ENCODE results near the gene ARSJ.

ARSJ gene

DNA sequence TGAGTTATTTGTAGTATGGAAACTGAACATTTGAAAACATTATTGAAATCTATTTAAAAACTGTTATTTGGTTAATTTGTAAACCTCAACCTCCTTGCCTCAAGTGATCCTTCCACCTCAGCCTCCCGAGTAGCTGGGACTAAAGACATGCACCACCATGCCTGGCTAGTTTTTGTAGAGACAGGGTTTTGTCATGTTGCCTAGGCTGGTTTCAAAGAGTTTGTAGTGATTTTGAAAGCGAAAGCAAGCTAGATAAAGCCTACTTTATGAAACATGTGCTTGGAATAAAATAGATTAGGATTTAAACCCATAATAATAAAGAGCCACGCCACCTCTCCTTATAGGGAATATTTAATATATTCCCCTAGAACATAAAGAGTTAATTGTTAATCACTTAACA, 23.5 kb downstream of the ARSJ start:
- ChIA-PET CTCF (interaction anchor here (0.6 to 0.9 kb wide), 3 partner anchors 17 to 561 kb away, joined by 3 to 6 read pairs (median 3); no protein-coding TSS in a partner anchor), POLR2A (no interaction called here)
- TF ChIP-seq L3MBTL2 (conservative IDR thresholded peaks at IDR 0.05) = no peak
- no peak for TF ChIP-seq LEF1 (IDR thresholded peaks at IDR 0.05; ENCODE audit: borderline replicate concordance)
- TF ChIP-seq FOXK2 (IDR thresholded peaks at IDR 0.05) = no peak
- no peak for DNase-seq (ENCODE audit: extremely low spot score)

DNA sequence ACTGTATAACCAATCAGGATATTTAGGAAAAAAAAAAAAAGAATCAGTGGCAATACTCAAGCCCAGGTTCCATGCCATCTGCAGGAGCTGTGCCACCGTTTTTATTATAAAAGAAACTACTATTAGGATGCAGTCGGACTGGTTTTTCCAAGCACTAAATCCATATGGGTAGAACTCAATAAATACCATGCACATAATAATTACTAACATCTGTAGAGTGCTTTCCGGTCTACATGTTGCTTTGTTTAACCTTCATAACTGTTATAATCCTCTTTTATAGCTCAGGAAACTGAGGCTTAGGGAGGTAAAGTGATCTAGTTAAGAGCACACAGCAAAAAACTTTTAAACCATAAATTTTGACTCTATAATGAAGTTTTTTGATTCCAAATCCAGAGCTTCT, 24.0 kb downstream of the ARSJ start:
- ChIA-PET CTCF (interaction anchor here (0.6 to 0.9 kb wide), 3 partner anchors 17 to 561 kb away, joined by 3 to 6 read pairs (median 3); no protein-coding TSS in a partner anchor), POLR2A (no interaction called here)
- no peak for DNase-seq (ENCODE audit: extremely low spot score)
- TF ChIP-seq SUZ12 (IDR thresholded peaks at IDR 0.05) = no peak
- TF ChIP-seq, protein P1, sequence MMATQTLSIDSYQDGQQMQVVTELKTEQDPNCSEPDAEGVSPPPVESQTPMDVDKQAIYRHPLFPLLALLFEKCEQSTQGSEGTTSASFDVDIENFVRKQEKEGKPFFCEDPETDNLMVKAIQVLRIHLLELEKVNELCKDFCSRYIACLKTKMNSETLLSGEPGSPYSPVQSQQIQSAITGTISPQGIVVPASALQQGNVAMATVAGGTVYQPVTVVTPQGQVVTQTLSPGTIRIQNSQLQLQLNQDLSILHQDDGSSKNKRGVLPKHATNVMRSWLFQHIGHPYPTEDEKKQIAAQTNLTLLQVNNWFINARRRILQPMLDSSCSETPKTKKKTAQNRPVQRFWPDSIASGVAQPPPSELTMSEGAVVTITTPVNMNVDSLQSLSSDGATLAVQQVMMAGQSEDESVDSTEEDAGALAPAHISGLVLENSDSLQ (IDR thresholded peaks at IDR 0.05) = no peak
- TF ChIP-seq NFRKB (IDR thresholded peaks at IDR 0.05) = no peak
- TF ChIP-seq TARDBP (IDR thresholded peaks at IDR 0.05) = no peak
- no peak for TF ChIP-seq CTBP1 (IDR thresholded peaks at IDR 0.05; ENCODE audit: borderline replicate concordance)
- no peak for TF ChIP-seq FOXK2 (IDR thresholded peaks at IDR 0.05)
- no peak for TF ChIP-seq FOXA1 (IDR thresholded peaks at IDR 0.05)
- TF ChIP-seq ELF4 (IDR thresholded peaks at IDR 0.05) = no peak

DNA sequence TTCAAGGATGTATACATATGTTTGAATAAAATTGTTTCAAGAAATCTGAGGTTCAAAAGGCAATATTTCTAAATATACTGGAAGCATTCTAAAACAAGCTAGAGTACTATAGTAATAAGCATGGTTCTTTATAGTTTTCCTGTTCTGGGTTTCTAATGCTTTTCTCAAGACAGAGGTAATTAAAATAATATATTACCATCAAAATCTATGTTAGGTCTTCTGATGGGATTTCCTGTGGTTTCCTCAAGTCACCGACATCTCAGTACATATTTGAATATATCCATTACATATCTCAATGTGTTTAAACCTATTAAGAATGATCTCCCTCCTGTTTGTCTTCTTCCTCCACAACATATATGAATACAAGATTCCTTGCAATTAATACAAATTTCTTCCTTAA, 25.6 kb downstream of the ARSJ start:
- TF ChIP-seq ARNT (IDR thresholded peaks at IDR 0.05) (no peak), BHLHE40 (IDR thresholded peaks at IDR 0.05; ENCODE audit: borderline replicate concordance) (no peak), L3MBTL2 (conservative IDR thresholded peaks at IDR 0.05) (no peak), TARDBP (IDR thresholded peaks at IDR 0.05) (no peak), FOXK2 (IDR thresholded peaks at IDR 0.05) (no peak)
- TF ChIP-seq, protein P1 (IDR thresholded peaks at IDR 0.05) = no peak
- POLR2A ChIA-PET = no interaction called here
- CTCF ChIA-PET = interaction anchor here (0.6 kb wide), 1 partner anchor 431 kb away, joined by 3 read pairs; no protein-coding TSS in a partner anchor
- DNase-seq (ENCODE audit: extremely low spot score) = no peak

GRCh38 chr4:113952452-113953029, 26.9 kb downstream of the ARSJ start:
- DNase-seq (ENCODE audit: extremely low spot score) = peak; percentile 59

DNA sequence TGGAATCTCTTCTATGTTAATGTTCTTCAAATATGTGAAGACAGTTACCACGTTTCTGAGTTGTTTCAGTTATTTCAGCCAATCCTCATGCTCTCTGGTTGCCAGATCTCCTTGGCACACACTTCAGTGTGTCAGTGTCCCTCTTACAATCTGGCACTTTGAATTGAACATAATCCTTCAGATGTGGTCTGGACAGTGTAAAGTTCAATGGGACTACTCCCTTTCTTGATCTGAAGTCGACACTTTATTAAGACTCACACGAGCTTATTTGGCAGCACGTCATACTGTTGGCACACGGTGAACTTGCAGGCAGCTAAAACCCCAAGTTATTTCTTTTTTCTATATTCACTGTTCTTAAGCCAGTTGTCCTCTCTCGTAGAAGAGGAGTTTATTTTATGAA, 28.2 kb downstream of the ARSJ start:
- ChIA-PET CTCF (no interaction called here), POLR2A (no interaction called here)
- DNase-seq (ENCODE audit: extremely low spot score) = no peak
- no peak for TF ChIP-seq FOXK2 (IDR thresholded peaks at IDR 0.05)
- TF ChIP-seq L3MBTL2 (conservative IDR thresholded peaks at IDR 0.05) = no peak
- TF ChIP-seq ARNT (IDR thresholded peaks at IDR 0.05) = no peak
- TF ChIP-seq FOXA1 (IDR thresholded peaks at IDR 0.05) = no peak
- no peak for TF ChIP-seq ZNF384 (IDR thresholded peaks at IDR 0.05)
- no peak for TF ChIP-seq BHLHE40 (IDR thresholded peaks at IDR 0.05; ENCODE audit: borderline replicate concordance)
- TF ChIP-seq, protein P1 (IDR thresholded peaks at IDR 0.05) = no peak
- no peak for TF ChIP-seq FOXM1 (IDR thresholded peaks at IDR 0.05; ENCODE audit: borderline replicate concordance)
- TF ChIP-seq LEF1 (IDR thresholded peaks at IDR 0.05; ENCODE audit: borderline replicate concordance) = no peak
- TF ChIP-seq NFRKB (IDR thresholded peaks at IDR 0.05) = no peak
- TF ChIP-seq SP1 (IDR thresholded peaks at IDR 0.05) = no peak
- TF ChIP-seq TARDBP (IDR thresholded peaks at IDR 0.05) = no peak
- TF ChIP-seq ELF4 (IDR thresholded peaks at IDR 0.05) = no peak

More at GRCh38 chr4:113952452-113953029, 26.9 kb downstream of the ARSJ start:
- CTCF ChIA-PET = interaction anchor here (0.7 to 0.9 kb wide), 3 partner anchors 9 to 119 kb away, joined by 3 to 4 read pairs (median 3); no protein-coding TSS in a partner anchor
- POLR2A ChIA-PET = no interaction called here
- TF ChIP-seq LEF1 (IDR thresholded peaks at IDR 0.05; ENCODE audit: borderline replicate concordance) (no peak), ZNF384 (IDR thresholded peaks at IDR 0.05) (no peak), TARDBP (IDR thresholded peaks at IDR 0.05) (no peak), SP1 (IDR thresholded peaks at IDR 0.05) (no peak), FOXM1 (IDR thresholded peaks at IDR 0.05; ENCODE audit: borderline replicate concordance) (no peak), SUZ12 (IDR thresholded peaks at IDR 0.05) (no peak), ELF4 (IDR thresholded peaks at IDR 0.05) (no peak), CTBP1 (IDR thresholded peaks at IDR 0.05; ENCODE audit: borderline replicate concordance) (no peak), FOXA1 (IDR thresholded peaks at IDR 0.05) (no peak), NFRKB (IDR thresholded peaks at IDR 0.05) (no peak), L3MBTL2 (conservative IDR thresholded peaks at IDR 0.05) (no peak)

GRCh38 chr4:113950207-113950606, 29.2 kb downstream of the ARSJ start:
- POLR2A ChIA-PET = no interaction called here
- CTCF ChIA-PET = interaction anchor here (1.4 kb wide), 1 partner anchor 428 kb away, joined by 6 read pairs; no protein-coding TSS in a partner anchor
- TF ChIP-seq ZNF384 (IDR thresholded peaks at IDR 0.05) (no peak), CTBP1 (IDR thresholded peaks at IDR 0.05; ENCODE audit: borderline replicate concordance) (no peak), BHLHE40 (IDR thresholded peaks at IDR 0.05; ENCODE audit: borderline replicate concordance) (no peak), ELF4 (IDR thresholded peaks at IDR 0.05) (no peak)
- no peak for DNase-seq (ENCODE audit: extremely low spot score)

DNA sequence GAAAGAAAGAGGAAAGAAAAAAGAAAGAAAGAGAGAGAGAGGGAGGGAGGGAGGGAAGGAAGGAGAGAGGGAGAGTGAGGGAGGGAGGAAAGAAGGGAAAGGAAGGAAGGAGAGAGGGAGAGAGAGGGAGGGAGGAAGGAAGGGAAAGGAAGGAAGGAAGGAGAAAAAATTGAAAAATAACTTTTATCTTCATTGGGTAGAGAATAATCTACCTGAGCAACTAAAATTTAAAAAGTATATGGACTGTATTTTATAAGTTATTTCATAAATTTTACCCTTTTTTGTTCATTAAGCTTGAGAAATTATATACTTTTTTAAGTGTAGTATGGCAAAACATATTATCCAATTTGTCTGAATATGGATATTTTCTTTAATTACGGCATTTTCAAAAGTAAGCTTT, 32.0 kb downstream of the ARSJ start:
- CTCF ChIA-PET = no interaction called here
- no peak for DNase-seq (ENCODE audit: extremely low spot score)
- TF ChIP-seq FOXM1 (IDR thresholded peaks at IDR 0.05; ENCODE audit: borderline replicate concordance) (no peak), HDGF (IDR thresholded peaks at IDR 0.05; ENCODE audit: borderline replicate concordance) (no peak)
- POLR2A ChIA-PET = no interaction called here
